MM.1S (cell line): ENCODE measurements around the gene SIRPG.

Experiments
- DNase-seq: peaks from one replicate; pipeline ENCODE4 v3.0.0-alpha.2; 2015
- H2AFZ ChIP-seq: fragments of 300-600 bp; sonication (generic); 2 replicates; pipeline ENCODE4 v1.6.0; 2016; ENCODE audit warnings: antibody characterized with exemption, low read length
- H3F3A ChIP-seq: fragments of 300-600 bp; sonication (generic); 2 replicates; pipeline ENCODE4 v1.6.1; 2016; ENCODE audit warnings: mild to moderate bottlenecking, antibody characterized with exemption, low read length, moderate library complexity, mixed read lengths; ENCODE audit not compliant: insufficient read depth
- H3K27ac ChIP-seq: fragments of 300-600 bp; sonication (generic); 2 replicates; pipeline ENCODE4 v1.5.1; 2016; ENCODE audit warnings: mild to moderate bottlenecking, low read length
- H3K27me3 ChIP-seq: fragments of 300-600 bp; sonication (generic); replicated peaks from 2 replicates; pipeline ENCODE4 v1.6.0; 2016; ENCODE audit warnings: low read length; ENCODE audit not compliant: insufficient read depth
- H3K36me3 ChIP-seq: fragments of 300-600 bp; sonication (generic); replicated peaks from 2 replicates; pipeline ENCODE4 v1.6.1; 2016; ENCODE audit warnings: mild to moderate bottlenecking, low read length, mixed read lengths; ENCODE audit not compliant: insufficient read depth
- H3K4me1 ChIP-seq: fragments of 300-600 bp; sonication (generic); 2 replicates; pipeline ENCODE4 v1.6.1; 2016; ENCODE audit warnings: low read length, mixed read lengths
- H3K4me2 ChIP-seq: fragments of 300-600 bp; sonication (generic); 2 replicates; pipeline ENCODE4 v1.6.0; 2016; ENCODE audit warnings: low read depth, low read length
- H3K4me3 ChIP-seq: fragments of 300-600 bp; sonication (generic); 2 replicates; pipeline ENCODE4 v1.5.1; 2016; ENCODE audit warnings: low read length, mixed read lengths
- H3K79me2 ChIP-seq: fragments of 300-600 bp; sonication (generic); 2 replicates; pipeline ENCODE4 v1.6.1; 2016; ENCODE audit warnings: mixed run types, low read length, mixed read lengths
- H3K9ac ChIP-seq: fragments of 300-600 bp; sonication (generic); 2 replicates; pipeline ENCODE4 v1.6.1; 2016; ENCODE audit warnings: low read length, mixed read lengths
- H3K9me2 ChIP-seq: fragments of 300-600 bp; sonication (generic); replicated peaks from 2 replicates; pipeline ENCODE4 v1.6.1; 2016; ENCODE audit warnings: mild to moderate bottlenecking, low read length, mixed read lengths; ENCODE audit not compliant: insufficient read depth
- H3K9me3 ChIP-seq: fragments of 300-600 bp; sonication (generic); replicated peaks from 2 replicates; pipeline ENCODE4 v1.6.1; 2016; ENCODE audit warnings: mild to moderate bottlenecking, low read length, mixed read lengths; ENCODE audit not compliant: insufficient read depth
- H4K20me1 ChIP-seq: fragments of 300-600 bp; sonication (generic); 2 replicates; pipeline ENCODE4 v1.6.1; 2016; ENCODE audit warnings: mild to moderate bottlenecking, low read length, moderate library complexity, mixed read lengths; ENCODE audit not compliant: insufficient read depth
- CTCF ChIP-seq: fragments of 300-600 bp; sonication (generic); IDR thresholded peaks from 2 replicates; pipeline ENCODE4 v1.5.1; 2016; ENCODE audit warnings: antibody characterized with exemption, low read length, mixed read lengths
- EZH2 ChIP-seq: fragments of 300-600 bp; sonication (generic); optimal IDR thresholded peaks from 2 replicates; pipeline ENCODE3; 2017; ENCODE audit warnings: low read depth, mild to moderate bottlenecking, antibody characterized with exemption, low read length, mixed read lengths
- EZH2phosphoT487 ChIP-seq: fragments of 300-600 bp; sonication (generic); IDR thresholded peaks from 2 replicates; pipeline ENCODE4 v1.6.1; 2018; ENCODE audit warnings: antibody characterized with exemption, low read length

Gene SIRPG

GRCh38 chr20:1702328-1702727 lies 44.7 kb upstream of the SIRPG start:
- Histone ChIP-seq H3F3A (no peaks in the 10 kb centered on the region), H3K27me3 (no peaks in the 10 kb centered on the region), H3K79me2 (no peaks in the 10 kb centered on the region), H3K9me2 (no peaks in the 10 kb centered on the region), H4K20me1 (no peaks in the 10 kb centered on the region), H3K9me3 (no peaks in the 10 kb centered on the region), H3K9ac (no peak overlapping the region), H3K27ac (no peak overlapping the region), H2AFZ (no peak overlapping the region), H3K4me1 (peaks cover 12% of the 10 kb centered on the region), H3K4me2 (no peak overlapping the region), H3K36me3 (no peaks in the 10 kb centered on the region), H3K4me3 (no peak overlapping the region)
- peak; percentile 44 for DNase-seq
- TF ChIP-seq CTCF (no peak), EZH2phosphoT487 (no peak), EZH2 (no peak)

- H3K9me3 ChIP-seq = no peaks in the 10 kb centered on the region
- no peaks in the 10 kb centered on the region for H3K79me2 ChIP-seq
- H3F3A ChIP-seq = no peaks in the 10 kb centered on the region
- TF ChIP-seq CTCF = no peak
- no peak for TF ChIP-seq EZH2phosphoT487
- no peak for TF ChIP-seq EZH2
- no peaks in the 10 kb centered on the region for H3K27me3 ChIP-seq
- no peak overlapping the region for H3K9ac ChIP-seq
- H4K20me1 ChIP-seq = no peaks in the 10 kb centered on the region
- no peak overlapping the region for H3K27ac ChIP-seq
- DNase-seq = no peak
- no peak overlapping the region for H2AFZ ChIP-seq
- no peak overlapping the region for H3K4me2 ChIP-seq
- H3K4me3 ChIP-seq = no peak overlapping the region
- peaks cover 12% of the 10 kb centered on the region for H3K4me1 ChIP-seq
- no peaks in the 10 kb centered on the region for H3K9me2 ChIP-seq
- H3K36me3 ChIP-seq = no peaks in the 10 kb centered on the region
Measured at GRCh38 chr20:1700990-1701389, 43.4 kb upstream of the SIRPG start.

GRCh38 chr20:1697592-1697991 lies 40.0 kb upstream of the SIRPG start:
- Histone ChIP-seq H4K20me1 (no peaks in the 10 kb centered on the region), H3K9me2 (no peaks in the 10 kb centered on the region), H3K79me2 (no peaks in the 10 kb centered on the region), H3F3A (no peaks in the 10 kb centered on the region), H3K9ac (no peak overlapping the region), H3K27ac (no peak overlapping the region), H3K36me3 (no peaks in the 10 kb centered on the region), H2AFZ (no peak overlapping the region), H3K4me3 (no peak overlapping the region), H3K4me2 (no peak overlapping the region), H3K27me3 (no peaks in the 10 kb centered on the region), H3K9me3 (no peaks in the 10 kb centered on the region), H3K4me1 (peaks cover 7% of the 10 kb centered on the region)
- no peak for DNase-seq
- TF ChIP-seq EZH2 = no peak
- TF ChIP-seq EZH2phosphoT487 = no peak
- TF ChIP-seq CTCF = no peak
